NCI-H774 (cell line): ENCODE data around the gene NCOA7.

Source experiments
- DNase-seq: peaks from one replicate; lab custom pipeline; 2025; lab: John Stamatoyannopoulos, UW

NCOA7 gene

DNA sequence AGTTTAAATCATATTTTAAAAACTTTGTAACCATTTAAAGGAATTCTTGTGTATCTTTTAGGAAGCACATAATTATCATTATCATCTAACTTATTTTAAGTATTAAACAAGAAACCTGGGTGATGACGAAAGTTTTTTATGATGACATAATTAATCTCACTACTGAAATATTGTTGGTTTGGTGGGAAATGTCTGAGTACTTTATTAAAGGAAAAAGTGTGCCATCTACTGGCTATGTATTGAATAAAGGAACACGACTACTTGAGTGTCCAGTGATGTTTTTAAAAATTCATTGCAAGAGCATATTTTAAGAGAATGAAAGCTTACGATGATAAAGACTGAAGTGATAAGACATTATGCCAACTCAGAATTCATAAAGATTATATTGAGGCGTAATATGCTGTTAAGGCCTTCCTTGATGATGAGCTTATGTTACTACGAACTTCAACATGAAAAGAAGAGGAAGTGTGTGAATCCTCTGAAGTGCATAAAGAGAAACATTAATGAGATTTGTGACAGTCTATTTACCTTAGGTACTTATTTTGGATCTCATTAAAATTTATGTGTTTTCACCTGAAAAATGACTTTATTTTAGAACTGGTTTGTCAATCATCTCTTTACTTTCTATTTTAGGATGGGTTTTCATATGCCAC, 183.6 kb downstream of the NCOA7 start:
- peak; percentile 52 for DNase-seq

DNA sequence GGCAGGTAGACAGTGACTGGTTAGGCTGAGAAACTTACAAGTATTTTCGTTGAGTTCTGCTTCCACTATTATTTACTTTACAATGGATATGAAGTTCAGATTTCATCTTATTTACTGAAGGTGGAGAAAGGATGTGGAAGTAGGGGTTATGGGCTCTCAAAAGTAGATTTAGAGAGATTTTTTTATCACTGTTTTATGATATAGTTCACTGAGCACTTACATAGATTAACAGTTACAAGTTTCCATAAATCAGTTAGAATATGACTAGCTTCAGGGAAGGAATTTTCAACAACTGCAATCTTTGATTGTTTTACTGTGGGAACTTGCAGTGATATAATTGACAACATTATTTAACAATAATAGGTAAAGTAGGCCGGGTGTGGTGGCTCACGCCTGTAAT, 188.3 kb downstream of the NCOA7 start:
- no peak for DNase-seq
